ENCODE data around the gene TJP1.

The TJP1 gene

DNA sequence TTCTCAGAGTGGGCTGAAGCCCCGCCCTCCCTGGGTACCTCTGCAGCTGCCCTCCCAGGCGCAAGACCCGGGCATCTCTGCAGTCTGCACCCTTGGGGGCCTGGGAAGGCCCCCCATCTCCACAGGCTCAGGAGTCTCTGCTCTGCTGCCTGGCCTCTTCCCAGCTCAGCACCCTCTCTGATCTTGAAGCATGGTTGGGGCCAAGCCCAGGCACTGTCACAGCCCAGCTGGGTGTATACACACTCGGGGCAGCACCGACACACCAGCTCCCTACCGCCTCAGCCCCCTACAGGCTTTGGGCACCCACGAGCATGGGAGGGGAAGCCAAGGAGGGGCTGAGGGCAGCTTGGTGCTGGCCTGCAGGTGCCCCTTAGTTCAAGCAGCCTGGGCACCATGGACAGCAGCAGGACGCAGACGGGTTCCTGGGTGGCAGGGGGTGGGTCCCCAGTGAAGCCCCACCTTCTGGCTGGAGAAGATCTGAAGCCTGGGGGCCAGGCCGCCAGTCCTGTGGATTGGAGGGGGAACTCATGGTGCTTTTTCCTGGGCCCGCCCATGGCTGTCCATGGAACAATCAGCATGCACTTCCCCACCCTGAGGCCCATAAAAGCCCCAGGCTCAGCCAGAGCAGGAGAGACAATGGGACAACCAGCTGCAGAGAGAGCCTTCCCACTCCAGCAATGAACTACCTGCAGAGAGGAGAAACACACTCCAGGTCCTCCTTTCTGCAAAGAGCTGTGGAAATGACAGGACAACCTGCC lies 170.6 kb downstream of the TJP1 start:
- DNase-seq, result no peak
